Fibroblast of villous mesenchyme (primary cell): Measurements from ENCODE around the gene C3AR1. TPM values are rescaled to one million over a fixed set of nuclear protein-coding genes. Genes with fewer than 3 reads are reported as not detected.

Experiments
- DNase-seq: peaks from one replicate; pipeline ENCODE4 v3.0.0-alpha.2; 2010; ENCODE audit warnings: low read depth
- H3K4me3 ChIP-seq: 2 replicates; pipeline ENCODE4 v1.5.1; 2011; ENCODE audit warnings: low read depth, mild to moderate bottlenecking, low read length
- total RNA-seq: library from RNA; depleted of rRNA; stranded (reverse); fragments of >200 nt; gene quantifications from 2 replicates; pipeline ENCODE4 v1.2.3, GENCODE V29; 2012
- TF ChIP-seq, protein P1 (sequence below): IDR thresholded peaks from 2 replicates; pipeline ENCODE4 v1.5.1; 2012; ENCODE audit warnings: low read depth, mild to moderate bottlenecking, low read length; ENCODE audit not compliant: insufficient read depth

C3AR1 gene
- total RNA-seq, 1 donor = under 0.01 TPM

DNA sequence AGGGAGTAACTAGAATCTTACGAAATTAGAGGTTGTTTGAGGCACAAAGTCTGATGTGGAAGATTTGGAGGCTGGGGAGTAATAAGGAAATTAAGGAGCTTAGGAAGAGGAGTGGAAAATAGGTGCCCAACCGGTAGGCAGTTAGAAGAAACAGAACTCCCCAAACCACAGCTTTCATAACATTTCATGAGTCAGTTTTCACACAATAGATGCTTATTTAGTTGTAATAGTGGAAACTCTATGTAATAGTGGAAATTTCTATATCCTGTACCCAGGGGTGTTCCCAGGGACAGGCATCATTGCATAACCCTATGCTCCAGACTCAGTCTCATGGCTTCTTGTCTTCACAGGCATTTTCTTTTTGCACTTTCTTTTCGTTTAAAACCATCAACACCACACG, 8.3 kb downstream of the C3AR1 start:
- peak; percentile 90 for DNase-seq
- TF ChIP-seq, protein P1, sequence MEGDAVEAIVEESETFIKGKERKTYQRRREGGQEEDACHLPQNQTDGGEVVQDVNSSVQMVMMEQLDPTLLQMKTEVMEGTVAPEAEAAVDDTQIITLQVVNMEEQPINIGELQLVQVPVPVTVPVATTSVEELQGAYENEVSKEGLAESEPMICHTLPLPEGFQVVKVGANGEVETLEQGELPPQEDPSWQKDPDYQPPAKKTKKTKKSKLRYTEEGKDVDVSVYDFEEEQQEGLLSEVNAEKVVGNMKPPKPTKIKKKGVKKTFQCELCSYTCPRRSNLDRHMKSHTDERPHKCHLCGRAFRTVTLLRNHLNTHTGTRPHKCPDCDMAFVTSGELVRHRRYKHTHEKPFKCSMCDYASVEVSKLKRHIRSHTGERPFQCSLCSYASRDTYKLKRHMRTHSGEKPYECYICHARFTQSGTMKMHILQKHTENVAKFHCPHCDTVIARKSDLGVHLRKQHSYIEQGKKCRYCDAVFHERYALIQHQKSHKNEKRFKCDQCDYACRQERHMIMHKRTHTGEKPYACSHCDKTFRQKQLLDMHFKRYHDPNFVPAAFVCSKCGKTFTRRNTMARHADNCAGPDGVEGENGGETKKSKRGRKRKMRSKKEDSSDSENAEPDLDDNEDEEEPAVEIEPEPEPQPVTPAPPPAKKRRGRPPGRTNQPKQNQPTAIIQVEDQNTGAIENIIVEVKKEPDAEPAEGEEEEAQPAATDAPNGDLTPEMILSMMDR = no peak
- no peak overlapping the region for H3K4me3 ChIP-seq

DNA sequence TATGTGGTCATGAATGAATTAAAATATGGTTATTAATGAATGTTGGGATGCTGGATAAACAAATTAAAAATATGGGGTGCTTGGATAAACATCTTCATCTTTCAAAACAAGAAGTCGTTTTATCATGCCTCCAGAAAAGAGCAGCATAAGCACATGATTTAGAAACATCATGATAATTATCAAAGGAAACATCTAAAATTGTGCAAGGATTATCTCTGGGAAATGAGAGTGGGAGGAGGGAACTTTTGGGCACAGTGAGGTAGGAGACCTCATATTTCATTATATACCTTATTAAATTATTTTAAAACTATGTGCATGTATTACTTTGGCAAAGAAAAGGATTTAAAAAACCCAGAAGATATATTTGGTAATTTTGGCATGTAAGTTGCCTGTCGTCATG, 8.9 kb downstream of the C3AR1 start:
- TF ChIP-seq, protein P1 = no peak
- no peak overlapping the region for H3K4me3 ChIP-seq
- peak; percentile 67 for DNase-seq

- DNase-seq = no peak
- no peak overlapping the region for H3K4me3 ChIP-seq
- TF ChIP-seq, protein P1 = no peak
Measured at GRCh38 chr12:8054816-8055215, 11.3 kb downstream of the C3AR1 start.

- H3K4me3 ChIP-seq = no peak overlapping the region
- DNase-seq = no peak
- TF ChIP-seq, protein P1 = no peak
Measured at GRCh38 chr12:8052679-8053078, 13.5 kb downstream of the C3AR1 start.

DNA sequence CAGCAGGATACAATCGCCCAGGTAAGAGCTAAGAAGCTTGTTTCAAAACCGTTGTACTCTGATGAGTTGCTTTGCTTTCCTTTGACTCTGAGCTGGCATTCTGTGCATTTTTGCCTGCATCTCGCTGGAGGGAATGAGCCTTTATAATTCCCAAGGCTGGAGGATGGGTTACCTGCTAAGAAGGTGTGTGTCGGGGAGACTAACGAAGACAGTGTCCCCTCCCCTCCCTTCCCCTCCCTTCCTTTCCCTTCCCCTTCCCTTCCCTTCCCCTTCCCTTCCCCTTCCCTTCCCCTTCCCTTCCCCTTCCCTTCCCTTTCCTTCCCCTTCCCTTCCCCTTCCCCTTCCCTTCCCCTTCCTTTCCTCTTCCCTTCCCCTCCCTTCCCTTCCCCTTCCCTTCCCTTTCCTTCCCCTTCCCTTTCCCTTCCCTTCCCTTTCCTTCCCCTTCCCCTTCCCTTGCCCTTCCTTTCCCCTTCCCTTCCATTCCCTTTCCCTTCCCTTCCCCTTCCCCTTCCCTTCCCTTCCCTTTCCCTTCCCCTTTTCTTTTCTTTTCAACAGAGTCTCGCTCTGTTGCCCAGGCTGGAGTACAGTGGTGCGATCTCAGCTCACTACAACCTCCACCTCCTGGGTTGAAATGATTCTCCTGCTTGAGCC, 15.4 kb downstream of the C3AR1 start:
- H3K4me3 ChIP-seq = no peak overlapping the region
- TF ChIP-seq, protein P1 = no peak
- DNase-seq = no peak

DNA sequence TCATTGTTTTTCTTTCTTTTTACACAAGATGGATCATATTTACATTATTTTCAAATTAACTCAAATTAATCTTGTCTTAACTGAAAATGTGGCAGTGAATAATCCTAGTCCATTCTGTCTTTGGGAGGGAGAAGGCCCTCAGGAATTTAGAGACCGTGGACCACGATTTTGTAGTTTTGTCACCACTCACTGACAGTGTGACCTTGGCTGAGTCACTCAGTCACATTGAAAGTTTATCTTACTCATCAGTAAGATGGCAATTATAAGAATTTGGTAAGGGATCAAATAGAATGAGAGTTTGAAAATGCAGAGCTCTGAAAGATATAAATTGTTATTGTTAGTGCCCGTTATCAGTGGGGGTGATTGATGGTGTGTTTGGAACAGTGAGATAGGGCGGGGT, 17.3 kb downstream of the C3AR1 start:
- no peak overlapping the region for H3K4me3 ChIP-seq
- no peak for DNase-seq
- TF ChIP-seq, protein P1 = no peak

GRCh38 chr12:8047842-8048241, 18.3 kb downstream of the C3AR1 start:
- DNase-seq = no peak
- H3K4me3 ChIP-seq = no peak overlapping the region
- TF ChIP-seq, protein P1 = no peak
